H1 (cell line): ENCODE measurements around the gene JAG2. TPM values are rescaled to one million over a fixed set of nuclear protein-coding genes. Genes with fewer than 3 reads are reported as not detected.

Experiments
- CTCF ChIA-PET: fragments of 300-600 bp; sonication (Branson Sonifier 250); formaldehyde crosslinking; loops from one replicate; lab custom pipeline; 2021; ENCODE audit not compliant: partially characterized antibody; lab: Charles Lee
- POLR2A ChIA-PET: fragments of 300-600 bp; sonication (Branson Sonifier 250); formaldehyde crosslinking; loops from one replicate; lab custom pipeline; 2021; ENCODE audit warnings: inconsistent platforms; ENCODE audit not compliant: partially characterized antibody; lab: Charles Lee
- DNase-seq, 2 experiments: peaks; one replicate each; pipeline versions ENCODE4 v3.0.0 to v3.0.0-alpha.2; 2010 to 2022; ENCODE audit warnings: low spot score in 2 of 2, low read depth in 1 of 2, mixed read lengths in 1 of 2
- FAIRE-seq: peaks from 2 replicates; lab custom pipeline; 2011; peaks lifted over from hg19 to GRCh38; lab: Jason Lieb, UNC
- H2AFZ ChIP-seq: 2 replicates; pipeline ENCODE4 v1.8.1; 2012; ENCODE audit warnings: low read length, inconsistent platforms
- H2AK5ac ChIP-seq: 2 replicates; pipeline ENCODE4 v1.6.1; 2013; ENCODE audit warnings: low read depth, low read length
- H2BK120ac ChIP-seq: replicated peaks from 2 replicates; pipeline ENCODE3; 2013; ENCODE audit warnings: low read depth, low read length, inconsistent platforms
- H2BK12ac ChIP-seq: 2 replicates; pipeline ENCODE4 v1.6.1; 2013; ENCODE audit warnings: low read depth, low read length
- H2BK15ac ChIP-seq: 2 replicates; pipeline ENCODE4 v1.6.1; 2013; ENCODE audit warnings: low read length
- H2BK20ac ChIP-seq: 2 replicates; pipeline ENCODE4 v1.6.1; 2013; ENCODE audit warnings: low read length
- H2BK5ac ChIP-seq: 2 replicates; pipeline ENCODE4 v1.6.1; 2013; ENCODE audit warnings: low read depth, low read length
- H3K14ac ChIP-seq: 2 replicates; pipeline ENCODE4 v1.6.1; 2013; ENCODE audit warnings: inconsistent platforms; ENCODE audit not compliant: insufficient read length
- H3K18ac ChIP-seq: 2 replicates; pipeline ENCODE4 v1.6.1; 2013; ENCODE audit warnings: low read length; ENCODE audit errors: extremely low read depth
- H3K23ac ChIP-seq: 2 replicates; pipeline ENCODE4 v1.6.1; 2013; ENCODE audit warnings: inconsistent platforms; ENCODE audit not compliant: insufficient read length
- H3K23me2 ChIP-seq: 2 replicates; pipeline ENCODE4 v1.6.1; 2013; ENCODE audit warnings: low read depth, low read length
- H3K27ac ChIP-seq: 2 replicates; pipeline ENCODE4 v1.6.1; 2011; ENCODE audit warnings: low read depth, low read length, inconsistent platforms
- H3K27me3 ChIP-seq, 4 experiments: replicated peaks in 1 of 4; 1 replicate in 1 of 4; 2 replicates in 3 of 4; pipeline versions ENCODE4 v1.6.1 to v1.8.1; 2011 to 2013; ENCODE audit warnings: low read length in 3 of 4, mild to moderate bottlenecking in 3 of 4, inconsistent platforms in 2 of 4, mixed read lengths in 2 of 4, moderate library complexity in 1 of 4; ENCODE audit not compliant: control insufficient read depth in 3 of 4, insufficient read depth in 3 of 4; ENCODE audit errors: extremely low read depth in 1 of 4
- H3K36me3 ChIP-seq, 4 experiments: 2 replicates each; pipeline versions ENCODE4 v1.6.1 to v1.8.1; 2011 to 2013; ENCODE audit warnings: mild to moderate bottlenecking in 4 of 4, low read length in 3 of 4, moderate library complexity in 2 of 4, control low read depth in 1 of 4, inconsistent platforms in 1 of 4; ENCODE audit not compliant: insufficient read depth in 4 of 4, control insufficient read depth in 2 of 4
- H3K4ac ChIP-seq: replicated peaks from 2 replicates; pipeline ENCODE3; 2013; ENCODE audit warnings: low read length, low read depth, mixed read lengths, inconsistent platforms; ENCODE audit not compliant: insufficient read length
- H3K4me1 ChIP-seq, 4 experiments: replicated peaks in 1 of 4; 1 replicate in 1 of 4; 2 replicates in 3 of 4; pipeline versions ENCODE4 v1.6.1 to v1.8.1; 2011 to 2013; ENCODE audit warnings: low read length in 3 of 4, inconsistent platforms in 2 of 4, mixed read lengths in 1 of 4; ENCODE audit not compliant: insufficient read depth in 4 of 4, control insufficient read depth in 3 of 4
- H3K4me2 ChIP-seq, 2 experiments: 2 replicates each; pipeline versions ENCODE4 v1.6.1 to v1.8.1; 2011 to 2013; ENCODE audit warnings: low read depth in 2 of 2, low read length in 2 of 2, control low read depth in 1 of 2, inconsistent platforms in 1 of 2, mild to moderate bottlenecking in 1 of 2; ENCODE audit not compliant: insufficient read depth in 1 of 2
- H3K4me3 ChIP-seq, 4 experiments: fragments of 200-600, 300-600 bp in 1 of 4; sonication (generic), shearing (Covaris generic), sonication (Bioruptor Twin) in 1 of 4; 2 replicates each; pipeline versions ENCODE4 v1.5.1 to v1.8.1; 2011 to 2016; ENCODE audit warnings: low read length in 4 of 4, low read depth in 3 of 4, control low read depth in 2 of 4, inconsistent platforms in 2 of 4, mild to moderate bottlenecking in 2 of 4, mixed read lengths in 1 of 4, moderate library complexity in 1 of 4; ENCODE audit not compliant: insufficient read depth in 2 of 4; ENCODE audit errors: extremely low read depth in 1 of 4
- H3K56ac ChIP-seq: replicated peaks from 2 replicates; pipeline ENCODE3; 2013; ENCODE audit warnings: low read depth, mild to moderate bottlenecking, mixed read lengths, low read length, inconsistent platforms; ENCODE audit not compliant: insufficient read length
- H3K79me1 ChIP-seq: 2 replicates; pipeline ENCODE4 v1.6.1; 2013; ENCODE audit warnings: low read depth, low read length, control low read depth
- H3K79me2 ChIP-seq, 2 experiments: 2 replicates each; pipeline versions ENCODE4 v1.6.1 to v1.8.1; 2012 to 2013; ENCODE audit warnings: low read length in 2 of 2, mild to moderate bottlenecking in 2 of 2, inconsistent platforms in 1 of 2; ENCODE audit not compliant: insufficient read depth in 2 of 2, control insufficient read depth in 1 of 2
- H3K9ac ChIP-seq, 4 experiments: replicated peaks in 1 of 4; 1 replicate in 1 of 4; 2 replicates in 3 of 4; pipeline versions ENCODE4 v1.6.1 to v1.8.1; 2011 to 2013; ENCODE audit warnings: low read depth in 3 of 4, low read length in 3 of 4, control low read depth in 2 of 4, mild to moderate bottlenecking in 2 of 4, moderate library complexity in 2 of 4, inconsistent platforms in 1 of 4; ENCODE audit errors: extremely low read depth in 1 of 4
- H3K9me3 ChIP-seq, 2 experiments: 2 replicates each; pipeline versions ENCODE4 v1.6.1 to v1.8.1; 2012 to 2013; ENCODE audit warnings: mild to moderate bottlenecking in 2 of 2, moderate library complexity in 2 of 2, control low read depth in 1 of 2, inconsistent platforms in 1 of 2, low read depth in 1 of 2, low read length in 1 of 2, mixed read lengths in 1 of 2; ENCODE audit not compliant: insufficient read depth in 2 of 2
- H4K20me1 ChIP-seq, 2 experiments: replicated peaks in 1 of 2; 2 replicates each; pipeline versions ENCODE3 to v1.8.1; 2011 to 2013; ENCODE audit warnings: inconsistent platforms in 2 of 2, low read length in 2 of 2, mild to moderate bottlenecking in 1 of 2; ENCODE audit not compliant: insufficient read depth in 2 of 2, control insufficient read depth in 1 of 2
- H4K5ac ChIP-seq: 2 replicates; pipeline ENCODE4 v1.6.1; 2013; ENCODE audit warnings: low read length, low read depth, mixed read lengths, inconsistent platforms; ENCODE audit not compliant: insufficient read length
- H4K8ac ChIP-seq: 2 replicates; pipeline ENCODE4 v1.8.0; 2013; ENCODE audit warnings: mild to moderate bottlenecking, moderate library complexity, low read length, inconsistent platforms; ENCODE audit not compliant: insufficient read depth; ENCODE audit errors: extremely low read depth
- H4K91ac ChIP-seq: replicated peaks from 2 replicates; pipeline ENCODE3; 2013; ENCODE audit warnings: low read length, mixed read lengths, inconsistent platforms; ENCODE audit not compliant: insufficient read length
- ASH2L ChIP-seq: fragments of 200-600, 300-600 bp; sonication (generic); IDR thresholded peaks from one replicate; pipeline ENCODE4 v1.7.1; 2017; ENCODE audit warnings: low read length
- ATF2 ChIP-seq: IDR thresholded peaks from 2 replicates; pipeline ENCODE4 v1.6.1; 2012; ENCODE audit warnings: low read length, inconsistent platforms
- CHD1 ChIP-seq: IDR thresholded peaks from 2 replicates; pipeline ENCODE4 v1.6.1; 2012; ENCODE audit warnings: low read depth, low read length, improper control_type of control experiment
- EP300 ChIP-seq, 2 experiments: IDR thresholded peaks; 1 replicate in 1 of 2; 2 replicates in 1 of 2; pipeline ENCODE4 v1.6.1; 2011 to 2012; ENCODE audit warnings: low read depth in 2 of 2, low read length in 2 of 2, mild to moderate bottlenecking in 2 of 2, borderline replicate concordance in 1 of 2, inconsistent platforms in 1 of 2, moderate library complexity in 1 of 2
- HDAC6 ChIP-seq: IDR thresholded peaks from one replicate; pipeline ENCODE4 v1.7.1; 2012; ENCODE audit warnings: low read depth, mild to moderate bottlenecking, inconsistent platforms, low read length, moderate library complexity
- SP4 ChIP-seq: IDR thresholded peaks from 2 replicates; pipeline ENCODE4 v1.6.1; 2012; ENCODE audit warnings: low read length, inconsistent platforms
- SUZ12 ChIP-seq: fragments of 200-600 bp; sonication (generic); IDR thresholded peaks from 2 replicates; pipeline ENCODE4 v1.6.1; 2012; ENCODE audit warnings: mild to moderate bottlenecking, inconsistent platforms, low read length, moderate library complexity, mixed read lengths
- WGBS, 2 experiments: shearing (Covaris generic) in 1 of 2; methylation state at CpG; one replicate each; pipeline versions ENCODE4 v1.1.6 to v1.1.7; 2013 to 2015; ENCODE audit warnings: low lambda C conversion rate in 2 of 2, mixed read lengths in 2 of 2, inconsistent platforms in 1 of 2, low coverage in 1 of 2, missing lambda C conversion rate in 1 of 2; ENCODE audit not compliant: insufficient replicate concordance in 2 of 2, insufficient coverage in 1 of 2, insufficient read length in 1 of 2; ENCODE audit errors: extremely low coverage in 1 of 2, missing lambda C conversion rate in 1 of 2; 5-methylcytosine and 5-hydroxymethylcytosine counted together
- polyA plus RNA-seq, 7 experiments: library from polyadenylated mRNA; depleted of rRNA in 3 of 7; stranded (reverse) in 5 of 7; unstranded in 2 of 7; fragments of >200 nt in 5 of 7; fragments of 200-250 nt in 2 of 7; gene quantifications; 1 replicate in 5 of 7; 2 replicates in 1 of 7; 4 replicates in 1 of 7; pipeline versions ENCODE4 v1.2.1 to v1.2.3, GENCODE V29; 2011 to 2013; ENCODE audit warnings: missing spikeins in 2 of 7, mixed read lengths in 2 of 7
- total RNA-seq: library from RNA; stranded (reverse); fragmentation: NEBNext Ultra II Directional; extraction: Animal tissue kit (Norgen Biotek cat#: 25700); gene quantifications from 2 replicates; pipeline ENCODE4 v1.2.1, GENCODE V29; 2021

Gene JAG2
- total and polyA plus RNA-seq, 2 of the 8 experiments (the other 6 are each of a cell fraction or from before 2014, with no cell fraction given) = 2.8 to 6.2 TPM

GRCh38 chr14:105173145-105173544, 4.6 kb upstream of the JAG2 start:
- Histone ChIP-seq H3K79me1 (no peaks in the 10 kb centered on the region), H3K4me1 (peaks cover 0 to 3% (median 2%) of the 10 kb centered on the region in 4 experiments; a peak in 4 of 7 replicates), H3K18ac (no peak overlapping the region), H2BK15ac (no peak overlapping the region), H3K27me3 (peaks cover 0 to 8% (median 4%) of the 10 kb centered on the region in 4 experiments; a peak in 3 of 7 replicates), H3K27ac (no peak overlapping the region), H4K91ac (no peak overlapping the region), H3K9ac (no peak overlapping the region), H3K79me2 (no peaks in the 10 kb centered on the region), H2BK12ac (no peak overlapping the region), H3K23ac (no peak overlapping the region), H2BK20ac (no peak overlapping the region), H2AK5ac (no peak overlapping the region), H3K9me3 (no peaks in the 10 kb centered on the region), H3K56ac (no peak overlapping the region), H4K5ac (no peak overlapping the region), H3K4me2 (no peak overlapping the region), H3K14ac (no peak overlapping the region), H4K20me1 (peaks cover 2 to 11% of the 10 kb centered on the region in 2 experiments), H3K4me3 (no peak overlapping the region), H4K8ac (peak overlapping the region; percentile 51; the same call in 1 of the 2 replicates), H3K4ac (no peak overlapping the region), H2BK120ac (no peak overlapping the region), H2AFZ (no peak overlapping the region), H2BK5ac (no peak overlapping the region), H3K23me2 (no peaks in the 10 kb centered on the region), H3K36me3 (no peaks in the 10 kb centered on the region)
- FAIRE-seq (no peak), DNase-seq (no peak)
- CTCF ChIA-PET = interaction anchor here (1.0 to 5.2 kb wide), 8 partner anchors 9 to 309 kb away, joined by 3 to 36 read pairs (median 4); no protein-coding TSS in a partner anchor
- WGBS, 2 experiments = 88% methylated on average over 8 of the region's 13 CpGs; no CpG with 5 or more reads in 1 of the 2 experiments
- POLR2A ChIA-PET = interaction anchor here (0.7 kb wide), 1 partner anchor 11 kb away, joined by 4 read pairs; no protein-coding TSS in a partner anchor
- TF ChIP-seq ASH2L = no peak
- TF ChIP-seq ATF2 = no peak
- TF ChIP-seq CHD1 = no peak
- TF ChIP-seq SUZ12 = no peak
- TF ChIP-seq SP4 = no peak
- no peak for TF ChIP-seq HDAC6
- TF ChIP-seq EP300 (IDR thresholded peaks at IDR 0.05; ENCODE audit: borderline replicate concordance in 1 of 2, low read depth in 2 of 2, low read length in 2 of 2) = no peak
